ENCODE measurements around the gene CCK.
"Not testable (repeated sequence)": the region's sequence is repeated elsewhere in the genome, so short reads cannot be mapped to it uniquely, and the experiment has no call there.

Gene CCK

GRCh38 chr3:42266085-42266484 is at the start of gene CCK:
TSS of gene CCK (minus strand) at chr3:42266185. CDS start at chr3:42263630, 2,555 bp downstream.
- DNase-seq (ENCODE audit: low spot score): no peak

GRCh38 chr3:42314411-42314810 is 48.4 kb upstream of the CCK start:
- no peak for DNase-seq (ENCODE audit: low spot score)

- no peak for DNase-seq (ENCODE audit: low spot score)
These were observed 42.7 kb upstream of the CCK start for GRCh38 chr3:42308651-42309050.

GRCh38 chr3:42306499-42306898 is 40.5 kb upstream of the CCK start:
- DNase-seq (ENCODE audit: low spot score): no peak

- no peak for DNase-seq (ENCODE audit: low spot score)
These were observed 37.1 kb upstream of the CCK start for GRCh38 chr3:42302924-42303634.

GRCh38 chr3:42301446-42302175 is 35.6 kb upstream of the CCK start:
- DNase-seq (ENCODE audit: low spot score): no peak

GRCh38 chr3:42300778-42301177 is 34.8 kb upstream of the CCK start:
- no peak for DNase-seq (ENCODE audit: low spot score)

GRCh38 chr3:42300013-42300412 is 34.0 kb upstream of the CCK start:
- DNase-seq (ENCODE audit: low spot score): no peak

GRCh38 chr3:42298259-42298658 is 32.3 kb upstream of the CCK start:
- no peak for DNase-seq (ENCODE audit: low spot score)

GRCh38 chr3:42292009-42292408 is 26.0 kb upstream of the CCK start:
- no peak for DNase-seq (ENCODE audit: low spot score)

GRCh38 chr3:42290966-42291714 is 25.2 kb upstream of the CCK start:
- DNase-seq (ENCODE audit: low spot score): no peak

- no peak for DNase-seq (ENCODE audit: low spot score)
These were observed 23.0 kb upstream of the CCK start for GRCh38 chr3:42289026-42289425.

- no peak for DNase-seq (ENCODE audit: low spot score)
These were observed 22.4 kb upstream of the CCK start for GRCh38 chr3:42288385-42288784.

- DNase-seq (ENCODE audit: low spot score): not testable (repeated sequence)
These were observed 21.4 kb upstream of the CCK start for GRCh38 chr3:42287423-42287822.

GRCh38 chr3:42277676-42278075 is 11.7 kb upstream of the CCK start:
- DNase-seq (ENCODE audit: low spot score): no peak

- DNase-seq (ENCODE audit: low spot score): no peak
These were observed 10.5 kb upstream of the CCK start for GRCh38 chr3:42276141-42277132.

GRCh38 chr3:42275217-42275616 is 9.2 kb upstream of the CCK start:
- no peak for DNase-seq (ENCODE audit: low spot score)

GRCh38 chr3:42274266-42274665 is 8.3 kb upstream of the CCK start:
- DNase-seq (ENCODE audit: low spot score): no peak

GRCh38 chr3:42273361-42273760 is 7.4 kb upstream of the CCK start:
- peak; percentile 17 for DNase-seq (ENCODE audit: low spot score)

GRCh38 chr3:42271786-42272185 is 5.8 kb upstream of the CCK start:
- DNase-seq (ENCODE audit: low spot score): no peak

- no peak for DNase-seq (ENCODE audit: low spot score)
These were observed 4.6 kb upstream of the CCK start for GRCh38 chr3:42270561-42270960.

GRCh38 chr3:42269647-42270046 is 3.7 kb upstream of the CCK start:
- no peak for DNase-seq (ENCODE audit: low spot score)
